Hematopoietic multipotent progenitor cell (in vitro differentiated cells): Measurements from ENCODE around the gene CAMK1D. TPM values are rescaled to one million over a fixed set of nuclear protein-coding genes. Genes with fewer than 3 reads are reported as not detected.
A peak's percentile ranks its signal among the peaks of the same experiment; 100 is the strongest.
"Not testable (repeated sequence)": the region's sequence is repeated elsewhere in the genome, so short reads cannot be mapped to it uniquely, and the experiment has no call there.

Experiments
- DNase-seq, 3 donors: peaks; one replicate each; pipeline ENCODE4 v3.0.0-alpha.2; 2011 to 2015; ENCODE audit warnings: low read depth in 2 of 3, low spot score in 2 of 3
- total RNA-seq: library from RNA; depleted of rRNA; stranded (reverse); fragments of >200 nt; gene quantifications from one replicate; pipeline ENCODE4 v1.2.3, GENCODE V29; 2012

The CAMK1D gene
- total RNA-seq, 1 donor = 25.6 TPM

DNA sequence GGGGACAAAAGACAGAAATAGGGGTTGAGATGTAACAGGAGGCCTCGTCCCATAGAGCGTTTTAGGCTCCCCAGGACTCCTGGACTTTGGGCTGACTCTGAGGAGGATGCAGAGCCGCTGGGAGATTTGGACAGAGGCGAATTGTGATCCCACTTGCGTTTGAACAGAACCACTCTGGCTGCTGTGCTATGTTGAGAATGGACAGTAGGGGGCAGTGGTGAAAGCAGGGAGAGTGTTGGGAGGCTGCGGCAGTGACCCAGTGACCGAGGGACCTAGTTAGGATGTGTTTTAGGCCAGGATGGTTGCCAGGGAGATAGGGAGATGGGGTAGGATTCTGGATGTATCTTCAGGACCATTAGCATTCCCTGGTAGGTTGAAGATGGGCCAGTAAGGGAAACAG is 380.5 kb downstream of the CAMK1D start:
- no peak for DNase-seq

DNA sequence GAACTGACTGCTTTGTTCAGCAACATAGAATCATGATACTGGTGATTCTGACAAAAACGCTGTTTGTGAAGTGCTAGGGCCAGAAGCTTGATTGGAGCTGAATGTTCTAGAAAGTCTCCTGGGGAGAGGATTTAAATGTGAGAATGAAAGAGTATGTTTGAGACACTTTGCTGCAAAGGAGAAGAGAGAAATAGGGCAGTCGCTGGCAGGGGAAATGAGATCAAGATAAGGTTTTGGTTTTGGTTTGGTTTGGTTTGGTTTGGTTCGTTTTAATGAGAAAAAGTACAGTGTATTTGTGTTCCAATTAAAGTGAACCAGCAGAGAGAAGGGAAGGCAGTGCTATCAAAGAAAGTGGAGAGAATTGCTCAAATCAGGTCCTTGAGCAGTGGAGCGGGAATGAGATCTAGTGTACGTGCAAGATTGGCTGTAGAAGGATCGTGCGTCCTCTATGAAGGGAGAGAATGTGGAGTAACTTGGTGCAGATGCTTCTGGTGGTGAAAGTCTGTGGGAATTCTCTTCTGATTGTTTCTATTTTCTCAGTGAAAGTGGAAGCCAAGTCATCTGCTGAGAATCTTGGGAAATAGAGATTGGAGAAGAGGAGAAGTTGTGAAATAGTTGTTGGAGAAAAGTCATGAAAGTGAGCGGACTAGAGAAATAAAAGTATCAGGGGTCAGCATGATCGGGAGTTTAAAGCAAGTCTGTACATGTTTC is 381.6 kb downstream of the CAMK1D start:
- no peak for DNase-seq

DNA sequence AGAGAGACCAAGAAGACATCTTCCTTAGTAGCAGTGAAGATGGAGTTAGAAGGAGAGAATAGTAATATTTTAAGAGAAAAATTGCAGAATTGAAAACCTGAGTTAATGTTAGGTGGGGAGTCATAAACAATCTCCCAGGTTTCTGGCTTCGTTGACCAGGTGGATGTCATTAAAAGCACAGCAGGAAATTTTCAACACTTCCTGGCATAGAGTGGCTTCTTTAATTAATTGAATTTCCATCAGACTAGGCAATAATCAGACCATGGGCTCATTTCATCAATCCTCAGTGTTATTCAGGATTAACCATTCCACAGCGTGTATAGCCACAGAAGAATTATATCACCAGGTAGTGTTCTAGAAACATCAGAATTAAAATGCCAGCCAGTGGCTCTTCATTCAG is 383.9 kb downstream of the CAMK1D start:
- no peak for DNase-seq

DNA sequence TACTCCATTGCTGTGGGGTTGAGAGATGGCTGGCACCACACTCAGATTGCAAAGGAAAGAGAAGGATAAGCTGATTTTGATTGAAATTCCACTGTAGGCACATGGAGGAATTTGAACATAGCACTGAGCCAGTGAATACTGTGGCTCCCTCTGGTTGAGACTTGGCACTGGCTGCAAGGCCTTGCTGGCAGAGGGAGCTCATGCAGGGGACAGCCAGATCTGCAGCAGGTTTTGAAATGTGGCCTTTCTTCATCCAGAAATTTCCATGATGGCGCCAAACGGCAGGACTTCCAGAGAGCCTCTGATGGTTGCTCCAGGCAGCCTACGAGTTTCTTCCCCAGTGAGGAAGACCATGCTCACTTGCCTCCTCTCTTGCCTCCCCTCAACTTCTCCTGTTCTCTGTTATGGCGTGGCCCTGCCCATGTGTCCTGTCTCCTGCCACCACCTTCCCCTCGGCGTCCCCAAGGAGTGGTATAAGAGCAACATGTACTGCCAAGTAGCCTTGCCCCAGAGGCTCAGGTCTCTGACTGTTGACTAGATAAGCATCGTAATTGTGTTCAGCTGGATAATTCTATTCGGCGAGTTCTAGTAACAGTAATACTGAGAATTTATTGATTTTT is 386.6 kb downstream of the CAMK1D start:
- no peak for DNase-seq

DNA sequence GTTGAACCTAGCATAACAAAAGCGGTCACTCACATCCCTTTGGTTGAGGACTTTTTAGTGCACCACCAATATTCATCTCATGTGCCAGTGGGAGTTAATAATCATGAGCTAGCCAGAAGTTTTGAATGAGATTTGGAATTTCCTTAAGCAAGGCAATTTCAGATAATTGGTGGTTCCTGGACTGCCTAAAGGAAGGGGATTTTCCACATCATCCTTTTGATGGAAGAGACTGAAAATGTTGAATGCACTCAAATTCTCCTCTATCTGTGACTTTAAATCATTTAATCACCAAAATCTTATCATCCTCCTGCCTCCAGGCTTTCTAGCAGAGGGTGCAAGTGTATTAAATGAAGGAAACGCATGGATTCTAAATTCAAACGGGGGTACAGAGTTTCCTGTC is 391.5 kb downstream of the CAMK1D start:
- no peak for DNase-seq

DNA sequence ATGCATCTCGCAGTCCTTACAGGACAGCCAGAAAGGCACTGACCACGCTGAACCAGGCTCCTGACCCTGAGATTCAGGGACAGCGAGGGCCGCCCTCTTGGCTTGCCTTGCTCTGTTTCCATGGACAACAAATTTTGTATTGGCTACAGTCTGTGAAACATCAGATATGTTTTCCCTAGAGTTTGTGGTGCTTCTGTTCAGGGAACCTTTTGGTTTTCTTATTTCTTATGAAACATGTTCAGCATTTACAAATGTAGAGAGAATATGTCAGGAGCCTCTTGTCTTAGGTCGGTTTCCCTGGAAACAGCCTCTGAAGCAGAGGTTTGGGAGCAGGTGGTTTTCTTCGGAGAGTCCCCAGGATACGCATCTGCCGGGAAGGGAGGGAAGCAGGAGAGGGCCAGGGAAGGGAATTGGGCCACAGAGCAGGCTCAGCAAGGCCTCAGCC is 392.0 kb downstream of the CAMK1D start:
- no peak for DNase-seq

DNA sequence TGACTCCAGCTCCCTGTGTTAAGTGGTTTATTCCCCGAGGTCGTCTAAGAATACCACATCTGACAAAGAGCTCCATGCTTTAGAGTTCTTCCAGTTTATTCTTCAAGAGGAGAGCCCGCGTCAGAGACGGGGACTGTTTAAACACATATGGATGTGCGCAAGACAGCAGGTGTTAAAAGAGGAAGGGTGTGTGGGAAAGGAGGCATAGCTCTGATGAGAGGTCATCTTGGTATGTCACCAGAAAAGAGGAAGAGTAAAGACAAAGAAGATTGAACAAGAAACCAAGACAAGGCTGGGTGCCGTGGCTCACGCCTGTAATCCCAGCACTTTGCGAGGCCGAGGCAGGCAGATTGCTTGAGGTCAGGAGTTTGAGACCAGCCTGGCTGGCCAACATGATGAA is 393.4 kb downstream of the CAMK1D start:
- DNase-seq = peak in 2 of 3 donors; percentile 5 to 12

DNA sequence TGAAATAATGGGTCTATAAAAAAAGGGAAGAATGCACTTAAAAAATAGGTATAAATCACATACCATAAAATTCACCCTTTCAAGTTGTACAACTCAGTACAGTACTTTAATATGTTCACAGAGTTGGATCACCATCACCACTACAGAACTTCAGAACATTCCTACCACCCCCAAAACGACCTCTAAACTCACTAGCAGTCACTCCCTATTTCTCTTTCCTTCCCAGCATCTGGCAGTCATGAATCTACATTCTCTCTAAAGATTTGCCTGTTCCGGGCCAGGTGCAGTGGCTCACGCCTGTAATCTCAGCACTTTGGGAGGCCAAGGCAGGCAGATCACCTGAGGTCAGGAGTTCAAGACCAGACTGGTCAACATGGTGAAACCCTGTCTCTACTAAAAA is 394.1 kb downstream of the CAMK1D start:
- not testable (repeated sequence) for DNase-seq

DNA sequence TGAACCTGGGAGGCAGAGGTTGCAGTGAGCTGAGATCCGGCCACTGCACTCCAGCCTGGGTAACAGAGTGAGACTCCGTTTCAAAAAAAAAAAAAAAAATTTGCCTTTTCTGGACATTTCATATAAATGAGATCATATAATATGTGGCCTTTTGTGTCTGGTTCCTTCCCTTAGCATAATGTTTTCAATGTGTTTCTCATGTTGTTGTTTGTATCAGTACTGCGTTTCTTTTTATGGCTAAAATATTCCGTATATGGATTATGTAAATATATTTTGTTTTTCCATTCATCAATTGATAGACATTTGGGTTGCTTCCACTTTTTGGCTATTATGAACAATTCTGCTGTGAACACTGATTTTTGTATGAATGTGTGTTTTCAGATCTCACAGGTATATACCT is 394.6 kb downstream of the CAMK1D start:
- DNase-seq = no peak

DNA sequence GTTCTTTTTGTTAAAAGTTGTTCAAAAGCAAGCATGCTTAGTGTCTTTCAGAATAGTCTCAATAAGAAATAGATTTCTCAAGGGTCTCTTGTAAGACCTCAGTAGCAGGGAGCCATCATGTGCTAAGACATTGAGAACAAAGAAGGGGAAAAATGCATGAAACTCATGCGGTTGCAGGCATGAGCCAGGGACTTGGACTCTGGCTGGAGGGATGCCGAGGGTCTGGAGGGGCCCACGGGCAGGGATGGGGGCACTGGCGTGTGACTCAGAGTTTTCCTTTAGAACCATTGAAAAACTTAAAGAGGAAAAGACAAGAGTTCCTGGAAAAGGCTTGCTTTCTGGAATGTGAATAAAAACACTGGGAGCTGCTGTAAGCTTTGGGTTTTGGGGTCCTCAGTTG is 398.8 kb downstream of the CAMK1D start:
- DNase-seq = no peak

DNA sequence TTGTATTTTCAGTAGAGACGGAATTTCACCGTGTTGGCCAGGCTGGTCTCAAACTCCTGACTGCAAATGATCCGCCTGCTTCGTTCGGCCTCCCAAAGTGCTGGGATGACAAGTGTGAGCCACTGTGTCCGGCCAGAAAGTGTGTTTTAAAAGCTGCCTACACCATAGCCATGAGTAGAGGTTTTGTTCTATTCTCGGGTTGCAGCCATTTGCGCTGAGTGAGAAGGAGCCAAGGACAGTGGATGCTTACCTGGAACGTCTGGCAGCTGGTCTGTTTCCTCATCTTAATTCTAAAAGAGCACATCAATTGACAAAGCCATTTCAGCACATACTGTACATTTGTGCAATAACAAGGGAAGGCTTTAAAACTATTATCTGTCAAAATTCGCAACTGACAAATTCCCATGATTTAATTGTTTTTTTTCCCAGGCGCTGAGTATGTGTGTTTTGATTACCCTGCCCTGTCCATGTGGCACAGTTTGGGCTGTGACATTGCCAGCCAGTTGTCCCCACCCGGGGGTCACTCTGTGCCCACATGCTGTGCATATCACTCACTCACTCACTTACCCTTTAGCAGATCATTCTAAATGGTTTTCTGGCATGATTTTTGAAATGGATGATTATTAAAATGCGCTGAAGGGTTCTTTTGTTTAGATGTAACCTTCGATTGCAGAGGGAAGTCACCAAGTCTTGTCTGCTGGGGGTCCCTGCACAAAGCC is 400.6 kb downstream of the CAMK1D start:
- DNase-seq = no peak

DNA sequence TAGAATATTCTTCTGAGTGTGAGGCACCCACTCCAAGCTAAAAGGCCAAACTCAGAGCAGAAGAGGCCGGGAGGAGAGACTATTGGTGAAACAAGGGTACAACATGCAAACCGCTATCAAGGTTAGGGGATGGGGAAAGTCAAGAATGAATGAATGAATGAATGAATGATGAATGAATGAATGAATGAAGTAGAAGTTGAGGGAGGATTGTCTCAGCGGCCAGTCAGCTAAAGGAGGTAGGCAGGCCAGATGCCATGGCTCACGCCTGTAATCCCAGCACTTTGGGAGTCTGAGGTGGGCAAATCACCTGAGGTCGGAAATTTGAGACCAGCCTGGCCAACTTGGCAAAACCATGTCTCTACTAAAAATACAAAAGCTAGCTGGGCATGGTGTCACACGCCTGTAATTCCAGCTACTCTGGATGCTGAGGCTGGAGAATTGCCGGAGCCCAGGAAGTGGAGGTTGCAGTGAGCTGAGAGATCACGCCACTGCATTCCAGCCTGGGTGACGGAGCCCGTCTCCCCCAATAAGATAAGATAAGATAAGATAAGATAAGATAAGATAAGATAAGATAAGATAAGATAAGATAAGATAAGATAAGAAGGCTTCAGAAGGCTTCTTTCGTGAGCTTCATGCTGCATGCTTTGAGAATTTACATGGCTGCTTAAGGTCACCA is 401.3 kb downstream of the CAMK1D start:
- no peak for DNase-seq

DNA sequence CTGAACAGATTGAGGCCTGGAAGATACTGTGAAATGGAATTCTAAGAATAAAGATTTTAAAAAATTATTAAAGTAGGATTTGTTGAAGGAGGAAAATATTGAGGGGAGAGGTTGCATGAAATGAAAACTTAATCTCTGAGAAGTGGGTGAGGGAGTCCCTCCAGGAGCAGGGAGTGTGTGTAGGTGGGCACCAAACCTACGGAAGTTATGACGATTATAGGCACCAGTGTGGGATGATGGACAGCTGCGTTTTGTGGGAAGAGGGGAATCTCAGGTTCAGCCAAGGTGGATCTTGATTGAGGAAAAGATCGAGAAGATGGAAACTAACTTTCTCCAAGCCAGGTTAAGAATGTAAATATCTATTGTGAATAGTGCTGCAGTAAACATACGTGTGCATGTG is 405.7 kb downstream of the CAMK1D start:
- no peak for DNase-seq

DNA sequence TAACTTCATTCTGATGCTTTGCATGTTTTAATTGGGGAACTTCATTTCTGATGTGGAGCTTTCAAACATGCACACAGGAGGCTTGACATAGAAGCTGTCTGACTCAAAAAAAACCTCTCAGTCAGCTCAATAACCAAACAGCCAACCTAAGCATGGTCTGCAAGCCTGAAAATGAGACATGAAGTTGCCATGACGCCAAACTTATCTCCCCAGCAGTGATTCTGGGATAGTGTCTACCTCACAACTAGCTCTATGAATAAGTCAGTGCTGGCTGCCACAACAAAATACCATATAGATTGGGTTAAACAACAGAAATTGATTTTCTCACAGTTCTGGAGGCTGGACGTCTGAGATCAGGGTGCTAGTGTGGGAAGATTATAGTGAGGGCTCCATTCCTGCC is 408.0 kb downstream of the CAMK1D start:
- no peak for DNase-seq

DNA sequence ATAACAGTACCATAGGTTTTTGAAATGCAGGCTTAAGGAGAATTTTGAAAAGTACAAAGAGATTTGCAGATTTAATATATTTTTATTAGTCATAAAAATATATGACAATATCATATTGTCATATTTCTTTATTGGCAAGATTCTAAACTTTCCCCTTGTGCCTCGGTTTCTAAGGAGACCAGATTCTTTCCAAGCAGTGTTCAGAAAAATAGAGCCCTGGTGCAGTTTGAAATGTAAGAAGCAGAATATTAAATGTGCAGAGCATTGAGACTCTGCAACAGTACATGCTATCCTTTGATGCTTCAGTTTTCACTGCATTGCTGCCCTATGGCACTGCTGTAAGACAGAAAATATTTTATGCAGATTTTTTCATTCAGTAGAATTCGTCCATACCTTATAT is 408.9 kb downstream of the CAMK1D start:
- no peak for DNase-seq

DNA sequence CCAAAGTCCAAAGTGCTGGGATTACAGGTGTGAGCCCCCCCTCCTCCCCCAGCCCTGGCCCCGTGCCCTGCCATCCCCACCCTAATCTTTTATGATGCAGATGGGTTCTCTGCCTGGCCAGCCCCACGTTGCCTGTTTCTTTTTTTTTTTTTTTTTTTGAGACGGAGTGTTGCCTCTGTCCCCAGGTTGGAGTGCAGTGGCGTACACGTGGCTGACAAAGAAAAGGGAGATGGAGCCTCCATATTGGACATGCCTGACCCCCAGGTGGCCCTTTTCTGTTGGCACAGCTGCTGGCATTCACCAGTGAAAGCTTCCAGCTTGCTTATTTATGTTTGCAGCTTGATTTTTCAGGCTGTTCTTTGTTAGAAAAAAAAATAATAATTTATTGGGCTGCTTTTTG is 416.9 kb downstream of the CAMK1D start:
- no peak for DNase-seq

DNA sequence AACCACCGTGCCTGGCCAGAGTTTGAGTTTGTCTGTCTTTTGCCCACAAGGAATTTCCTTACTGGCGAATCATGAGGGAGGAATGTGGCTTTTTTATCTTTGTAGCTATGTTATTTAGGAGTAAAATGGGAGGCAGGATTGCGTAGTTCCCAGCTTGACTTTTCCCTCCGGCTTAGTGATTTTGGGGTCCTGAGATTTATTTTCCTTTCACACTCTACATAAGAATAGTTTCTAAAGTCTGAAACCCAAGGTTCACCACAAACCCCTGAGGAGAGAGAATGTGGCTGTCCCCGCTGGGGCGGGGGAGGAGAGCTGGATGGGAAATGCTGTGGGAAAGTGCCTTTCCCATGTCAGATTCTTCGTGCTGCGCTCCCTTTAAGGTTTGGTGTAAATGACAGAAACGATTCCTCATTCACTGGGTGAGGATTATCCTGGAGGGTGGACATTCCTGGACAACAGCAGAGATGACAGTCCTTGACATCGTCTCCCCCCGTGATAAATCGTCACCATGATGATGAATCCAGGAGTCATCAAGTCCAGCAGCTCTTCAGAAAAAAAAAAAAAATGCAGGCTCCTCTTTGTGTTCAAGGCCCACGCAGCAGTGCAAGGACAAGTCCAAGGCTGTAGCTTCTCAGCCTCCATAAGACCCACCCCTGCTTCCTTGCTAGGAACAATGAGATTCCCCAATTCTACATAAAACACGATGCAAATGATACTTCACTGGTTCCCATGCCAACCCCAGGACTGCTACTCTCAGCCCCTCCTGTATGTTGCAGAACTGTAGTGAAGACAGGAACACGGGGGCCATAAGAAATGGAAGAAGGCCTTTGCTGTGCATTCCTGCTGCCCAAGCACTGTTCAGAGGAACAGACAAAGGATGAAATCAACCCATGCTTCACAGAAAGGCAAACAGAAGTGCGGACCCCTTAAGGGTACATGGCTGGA is 419.1 kb downstream of the CAMK1D start:
- DNase-seq = no peak

DNA sequence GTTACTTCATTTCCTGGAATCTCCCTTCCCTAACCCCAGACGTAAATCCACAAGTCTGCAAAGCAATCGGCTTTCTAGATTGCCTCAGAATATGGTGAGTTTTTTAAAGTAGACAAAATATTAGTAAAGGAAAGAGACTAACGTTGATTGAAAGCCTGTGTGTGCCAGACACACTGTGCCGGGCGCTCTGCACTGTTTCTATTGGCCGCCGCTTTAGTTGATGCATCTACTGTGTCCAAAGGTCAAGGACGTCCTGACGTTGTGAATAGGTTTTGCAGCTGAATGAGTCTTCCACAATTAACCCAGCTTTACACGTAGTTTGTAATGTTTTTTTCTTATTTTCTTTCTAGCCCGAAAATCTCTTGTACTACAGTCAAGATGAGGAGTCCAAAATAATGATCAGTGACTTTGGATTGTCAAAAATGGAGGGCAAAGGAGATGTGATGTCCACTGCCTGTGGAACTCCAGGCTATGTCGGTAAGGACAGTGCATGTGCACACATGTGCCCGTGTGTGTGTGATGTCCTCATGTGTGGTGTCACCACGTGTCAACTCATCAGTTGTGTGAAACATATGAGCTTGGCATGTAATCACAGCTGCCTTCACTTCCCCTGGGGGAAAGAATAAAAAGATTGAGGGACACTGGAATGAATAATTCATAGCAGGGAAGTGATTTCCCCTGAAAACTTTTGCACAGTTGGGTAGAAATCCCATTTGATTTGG is 420.1 kb downstream of the CAMK1D start:
- DNase-seq = no peak

DNA sequence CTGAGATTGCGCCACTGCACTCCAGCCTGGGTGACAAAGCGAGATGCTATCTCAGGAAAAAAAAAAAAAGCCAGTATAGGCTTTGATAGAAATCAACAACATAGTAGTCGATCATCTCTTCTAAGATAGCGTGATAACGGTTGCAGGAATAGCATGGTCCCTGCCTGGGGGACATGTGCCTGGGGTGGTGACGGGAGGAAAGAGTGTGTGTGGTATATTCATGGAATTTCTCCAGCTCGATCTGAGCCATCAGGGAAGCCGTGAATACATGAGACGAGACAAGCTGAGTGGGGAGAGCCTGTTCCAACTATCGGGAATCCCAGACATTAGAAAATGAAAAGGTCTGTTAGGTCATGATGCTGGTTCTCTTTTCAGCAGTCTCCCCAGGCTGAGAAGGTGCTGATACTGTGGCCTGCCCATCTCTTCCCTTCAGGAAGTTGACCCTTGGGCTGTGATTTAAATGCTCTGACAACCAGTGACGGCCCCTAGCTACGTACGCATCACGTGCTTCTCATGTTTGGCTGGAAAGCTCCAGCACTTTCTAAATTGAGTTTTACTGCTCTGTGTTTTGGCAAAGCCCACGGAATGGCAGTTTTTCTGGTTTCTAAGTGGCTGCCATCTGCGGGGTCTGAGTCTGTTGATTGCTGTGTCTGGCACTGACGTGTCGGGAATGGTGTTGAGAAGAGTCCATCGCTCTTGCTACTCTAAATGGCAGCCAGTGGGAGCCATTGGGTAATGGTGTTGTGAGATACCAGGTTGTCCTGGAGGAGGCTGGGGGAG is 422.8 kb downstream of the CAMK1D start:
- no peak for DNase-seq
